HepG2 (cell line): ENCODE results near the gene GSS. TPM values are rescaled to one million over a fixed set of nuclear protein-coding genes. Genes with fewer than 3 reads are reported as not detected.
A peak's percentile ranks its signal among the peaks of the same experiment; 100 is the strongest.

Experiments used
- ATAC-seq: fragments of 200-7000 bp; cut with Tn5 transposase; 3 replicates; pipeline ENCODE4 v1.9.1; 2020; ENCODE audit warnings: mild to moderate bottlenecking, moderate library complexity
- BruUV-seq: library from RNA; stranded (reverse); fragments of 400-500 nt; replicated peaks from 2 replicates; lab custom pipeline; 2021; lab: Mats Ljungman, UMichigan
- CTCF ChIA-PET: fragments of 300-600 bp; formaldehyde crosslinking; extraction: SDS; loops from one replicate; lab custom pipeline; 2021; ENCODE audit warnings: low total read pairs, inconsistent platforms, low intra/inter-chr PET ratio; lab: Yijun Ruan, JAX
- POLR2A ChIA-PET: fragments of 350-600 bp; sonication (Branson Sonifier 250); formaldehyde crosslinking; loops from one replicate; lab custom pipeline; 2020; ENCODE audit warnings: antibody characterized with exemption, inconsistent platforms; lab: Yijun Ruan, JAX
- DNase-seq: peaks from one replicate; pipeline ENCODE4 v3.0.0-alpha.2; 2015; ENCODE audit warnings: low spot score
- FAIRE-seq: peaks from 3 replicates; lab custom pipeline; 2011; peaks lifted over from hg19 to GRCh38; lab: Jason Lieb, UNC
- H2AFZ ChIP-seq: one replicate; pipeline ENCODE4 v1.6.1; 2011; ENCODE audit warnings: low read length, inconsistent platforms
- H3K27ac ChIP-seq: fragments of 300-600 bp; 3 replicates; pipeline ENCODE4 v1.8.0; 2011; ENCODE audit warnings: mixed run types, mild to moderate bottlenecking, mixed read lengths, low read length, inconsistent platforms; ENCODE audit not compliant: insufficient read depth; ENCODE audit errors: extremely low read length
- H3K27me3 ChIP-seq, 2 experiments: fragments of 200-600 bp in 1 of 2; 2 replicates in 1 of 2; 3 replicates in 1 of 2; pipeline versions ENCODE4 v1.6.0 to v1.8.0; 2011; ENCODE audit warnings: low read length in 2 of 2, mild to moderate bottlenecking in 2 of 2, moderate library complexity in 2 of 2, inconsistent platforms in 1 of 2; ENCODE audit not compliant: insufficient read depth in 2 of 2, control insufficient read depth in 1 of 2
- H3K36me3 ChIP-seq, 2 experiments: fragments of 200-600 bp in 1 of 2; replicated peaks in 1 of 2; 2 replicates in 1 of 2; 3 replicates in 1 of 2; pipeline versions ENCODE4 v1.5.1 to v1.8.0; 2011; ENCODE audit warnings: low read length in 2 of 2, inconsistent platforms in 1 of 2; ENCODE audit not compliant: insufficient read depth in 2 of 2, control insufficient read depth in 1 of 2
- H3K4me1 ChIP-seq: 2 replicates; pipeline ENCODE4 v1.5.1; 2012; ENCODE audit warnings: low read length, inconsistent platforms; ENCODE audit not compliant: insufficient read depth
- H3K4me2 ChIP-seq: 2 replicates; pipeline ENCODE4 v1.6.0; 2011; ENCODE audit warnings: low read depth, low read length, inconsistent platforms
- H3K4me3 ChIP-seq, 3 experiments: fragments of 200-600 bp in 1 of 3; sonication (generic), shearing (Covaris generic) in 1 of 3; replicated peaks in 1 of 3; 2 replicates each; pipeline ENCODE4 v1.5.1; 2011 to 2016; ENCODE audit warnings: low read length in 3 of 3, inconsistent platforms in 2 of 3, low read depth in 2 of 3, mild to moderate bottlenecking in 2 of 3, control low read depth in 1 of 3, mixed read lengths in 1 of 3; ENCODE audit not compliant: insufficient read depth in 1 of 3
- H3K79me2 ChIP-seq: one replicate; pipeline ENCODE4 v1.6.1; 2011; ENCODE audit warnings: low read length, inconsistent platforms; ENCODE audit not compliant: insufficient read depth
- H3K9ac ChIP-seq: 2 replicates; pipeline ENCODE4 v1.6.0; 2011; ENCODE audit warnings: mild to moderate bottlenecking, low read depth, low read length, inconsistent platforms; ENCODE audit not compliant: insufficient read depth
- H3K9me3 ChIP-seq: 2 replicates; pipeline ENCODE4 v1.5.1; 2012; ENCODE audit warnings: mild to moderate bottlenecking, low read length
- H4K20me1 ChIP-seq: 2 replicates; pipeline ENCODE4 v1.6.0; 2011; ENCODE audit warnings: inconsistent platforms, mild to moderate bottlenecking, low read length, moderate library complexity; ENCODE audit not compliant: insufficient read depth
- CHD2 ChIP-seq: IDR thresholded peaks from 2 replicates; pipeline ENCODE4 v1.6.1; 2011; ENCODE audit warnings: low read depth, low read length, improper control_type of control experiment
- GABPB1 ChIP-seq: IDR thresholded peaks from 2 replicates; pipeline ENCODE4 v1.6.1; 2016; ENCODE audit warnings: mild to moderate bottlenecking, missing genetic modification reagents, moderate library complexity, missing compliant biosample characterization
- HNF4A ChIP-seq: sonication (generic); formaldehyde crosslinking; IDR thresholded peaks from 2 replicates; pipeline ENCODE4 v1.4.0; 2020; ENCODE audit warnings: missing genetic modification reagents
- HNF4G ChIP-seq, 2 experiments: sonication (generic) in 1 of 2; formaldehyde crosslinking in 1 of 2; IDR thresholded peaks; 2 replicates each; pipeline versions ENCODE4 v1.4.0 to v1.6.1; 2011 to 2020; ENCODE audit warnings: borderline replicate concordance in 2 of 2, low read depth in 2 of 2, mild to moderate bottlenecking in 2 of 2, low read length in 1 of 2, missing genetic modification reagents in 1 of 2, moderate library complexity in 1 of 2
- MEF2D ChIP-seq: sonication (generic); formaldehyde crosslinking; IDR thresholded peaks from 2 replicates; pipeline ENCODE4 v1.5.1; 2020; ENCODE audit warnings: mild to moderate bottlenecking, missing genetic modification reagents
- SRSF1 ChIP-seq: fragments of 200-400 bp; formaldehyde crosslinking; optimal IDR thresholded peaks from 2 replicates; pipeline ENCODE3; 2017; ENCODE audit warnings: mild to moderate bottlenecking, low read depth, low read length, moderate library complexity
- TFE3 ChIP-seq: IDR thresholded peaks from 2 replicates; pipeline ENCODE4 v1.6.1; 2016
- ZBTB1 ChIP-seq: sonication (generic); formaldehyde crosslinking; IDR thresholded peaks from 2 replicates; pipeline ENCODE4 v1.4.0; 2020; ENCODE audit warnings: missing genetic modification reagents, borderline replicate concordance
- ZBTB38 ChIP-seq: sonication (generic); formaldehyde crosslinking; IDR thresholded peaks from 2 replicates; pipeline ENCODE4 v1.5.1; 2020; ENCODE audit warnings: mild to moderate bottlenecking, missing genetic modification reagents
- ZGPAT ChIP-seq: IDR thresholded peaks from 2 replicates; pipeline ENCODE4 v1.6.1; 2016; ENCODE audit warnings: mild to moderate bottlenecking
- ZHX2 ChIP-seq, 2 experiments: sonication (generic) in 1 of 2; formaldehyde crosslinking in 1 of 2; IDR thresholded peaks; 2 replicates each; pipeline versions ENCODE4 v1.6.1 to v1.9.0; 2014 to 2022; ENCODE audit warnings: antibody characterized with exemption in 1 of 2, borderline replicate concordance in 1 of 2, inconsistent platforms in 1 of 2, low read depth in 1 of 2, missing genetic modification reagents in 1 of 2
- ZNF205 ChIP-seq: IDR thresholded peaks from 2 replicates; pipeline ENCODE4 v1.6.1; 2018; ENCODE audit warnings: missing biosample characterization, missing genetic modification reagents
- ZNF335 ChIP-seq: sonication (generic); formaldehyde crosslinking; IDR thresholded peaks from 2 replicates; pipeline ENCODE4 v1.4.0; 2020; ENCODE audit warnings: missing genetic modification reagents
- ZNF446 ChIP-seq: sonication (generic); formaldehyde crosslinking; IDR thresholded peaks from 2 replicates; pipeline ENCODE4 v1.5.0; 2020; ENCODE audit warnings: mild to moderate bottlenecking, missing genetic modification reagents
- ZNF572 ChIP-seq: sonication (generic); formaldehyde crosslinking; IDR thresholded peaks from 2 replicates; pipeline ENCODE4 v1.5.1; 2020; ENCODE audit warnings: mild to moderate bottlenecking, missing genetic modification reagents
- ZNF724P ChIP-seq: sonication (generic); formaldehyde crosslinking; IDR thresholded peaks from 2 replicates; pipeline ENCODE4 v1.8.0; 2022; ENCODE audit warnings: missing genetic modification reagents, borderline replicate concordance
- ZNF737 ChIP-seq: sonication (generic); formaldehyde crosslinking; IDR thresholded peaks from 2 replicates; pipeline ENCODE4 v1.5.0; 2020; ENCODE audit warnings: missing genetic modification reagents, mild to moderate bottlenecking, borderline replicate concordance
- WGBS: methylation state at CpG from one replicate; pipeline ENCODE4 v1.1.6; 2017; ENCODE audit warnings: low lambda C conversion rate; 5-methylcytosine and 5-hydroxymethylcytosine counted together
- in situ Hi-C: cut with HindIII; loops from 2 replicates; pipeline ENCODE4 v1.10.0; 2017; ENCODE audit warnings: low pct_unique_long_range_greater_than_20kb; ENCODE audit not compliant: extremely low pct_ligation_motif_present
- intact Hi-C: fragments of 100-400 bp; cut with micrococcal nuclease; formaldehyde crosslinking; loops from one replicate; pipeline ENCODE4 v1.10.0; 2022; ENCODE audit not compliant: unreplicated experiment
- polyA plus RNA-seq, 8 experiments: library from polyadenylated mRNA; depleted of rRNA in 3 of 8; stranded (reverse) in 7 of 8; unstranded in 1 of 8; fragments of >200 nt; fragmentation: Illumina TruSeq in 4 of 8; extraction: Trizol in 4 of 8; gene quantifications; 2 replicates each; pipeline versions ENCODE4 v1.2.1 to v1.2.3, GENCODE V29; 2011 to 2016; ENCODE audit warnings: low read depth in 4 of 8, missing spikeins in 1 of 8, mixed read lengths in 1 of 8; ENCODE audit not compliant: insufficient read depth in 1 of 8
- total RNA-seq, 5 experiments: library from RNA; depleted of rRNA; stranded (reverse); fragments of >200 nt; fragmentation: Illumina TruSeq; extraction: Trizol; gene quantifications; 2 replicates each; pipeline ENCODE4 v1.2.3, GENCODE V29; 2016; ENCODE audit warnings: low read depth in 1 of 5

The GSS gene
- total and polyA plus RNA-seq, 2 of the 13 experiments (the other 11 are each of a cell fraction or from before 2014, with no cell fraction given) = 80.1 to 102 TPM

GRCh38 chr20:34949120-34949519 is 6.5 kb downstream of the GSS start:
- no peak overlapping the region for H3K9ac ChIP-seq
- CTCF ChIA-PET = no interaction called here
- POLR2A ChIA-PET = no interaction called here
- H4K20me1 ChIP-seq = no peaks in the 10 kb centered on the region
- peak; percentile 54; the same call in 1 of the 2 replicates for TF ChIP-seq ZBTB38 (CRISPR knock-in tag)
- TF ChIP-seq ZGPAT (CRISPR knock-in tag) = no peak
- no peak for TF ChIP-seq SRSF1
- TF ChIP-seq ZHX2 (IDR thresholded peaks at IDR 0.05; ENCODE audit: low read depth) = no peak
- TF ChIP-seq ZHX2 (CRISPR knock-in tag; IDR thresholded peaks at IDR 0.05; ENCODE audit: borderline replicate concordance) = no peak
- TF ChIP-seq MEF2D (CRISPR knock-in tag) = no peak
- 0 out of 2 replicates have a peak, but pooled peaks have one; percentile 9 for TF ChIP-seq HNF4G (IDR thresholded peaks at IDR 0.05; ENCODE audit: borderline replicate concordance, low read depth, low read length)
- no peak for TF ChIP-seq HNF4G (CRISPR knock-in tag; IDR thresholded peaks at IDR 0.05; ENCODE audit: borderline replicate concordance, low read depth)
- no peak for TF ChIP-seq TFE3 (CRISPR knock-in tag)
- TF ChIP-seq ZNF572 (CRISPR knock-in tag) = no peak
- no peak for TF ChIP-seq ZNF205
- no peak for TF ChIP-seq ZNF335
- TF ChIP-seq GABPB1 = no peak
- TF ChIP-seq HNF4A = 0 out of 2 replicates have a peak, but pooled peaks have one; percentile 13
- TF ChIP-seq ZNF724P (CRISPR knock-in tag) = no peak
- no peak for TF ChIP-seq CHD2
- TF ChIP-seq ZNF737 (CRISPR knock-in tag) = no peak
- TF ChIP-seq ZNF446 (CRISPR knock-in tag) = no peak
- no peak for TF ChIP-seq ZBTB1 (CRISPR knock-in tag)
- TF ChIP-seq, all 625 proteins: peak for 3
- Histone ChIP-seq H3K27me3 (no peaks in the 10 kb centered on the region), H3K4me3 (no peak overlapping the region), H3K36me3 (peaks cover 8 to 28% of the 10 kb centered on the region in 2 experiments; a peak in 4 of 5 replicates), H2AFZ (no peak overlapping the region), H3K9me3 (no peaks in the 10 kb centered on the region), H3K4me1 (peaks cover 34% of the 10 kb centered on the region), H3K4me2 (no peak overlapping the region), H3K79me2 (no peaks in the 10 kb centered on the region), H3K27ac (peak overlapping the region; percentile 12)
- intact Hi-C loops = no loop called here
- WGBS = 73% methylated on average over 6 of the region's 6 CpGs
- FAIRE-seq (peak; percentile 56), ATAC-seq (peak; percentile 79), DNase-seq (no peak)
- in situ Hi-C loops = no loop called here
- BruUV-seq = no TSS peak
